ENCODE results near the gene TDRD12.
"Not testable (repeated sequence)": the region's sequence is repeated elsewhere in the genome, so short reads cannot be mapped to it uniquely, and the experiment has no call there.

- not testable (repeated sequence) for TF ChIP-seq ZNF114 (tag by site-specific recombination; IDR thresholded peaks at IDR 0.05); ZBTB49 (tag by site-specific recombination; IDR thresholded peaks at IDR 0.05; ENCODE audit: low read depth); ZNF747 (tag by site-specific recombination; IDR thresholded peaks at IDR 0.05); ZSCAN23 (tag by site-specific recombination; IDR thresholded peaks at IDR 0.05); ZNF274 (IDR thresholded peaks at IDR 0.05; ENCODE audit: low read length); ZNF274 (tag by site-specific recombination; IDR thresholded peaks at IDR 0.05; ENCODE audit: borderline replicate concordance); ZNF707 (tag by site-specific recombination; IDR thresholded peaks at IDR 0.05); CTCF (tag by site-specific recombination; IDR thresholded peaks at IDR 0.05); ZNF391 (tag by site-specific recombination; IDR thresholded peaks at IDR 0.05; ENCODE audit: borderline replicate concordance, low read depth); ZFHX2 (tag by site-specific recombination; conservative IDR thresholded peaks at IDR 0.05); HOXD13 (CRISPR knock-in tag; IDR thresholded peaks at IDR 0.05; ENCODE audit: borderline replicate concordance); REST (tag by site-specific recombination; IDR thresholded peaks at IDR 0.05); ZNF416 (tag by site-specific recombination; IDR thresholded peaks at IDR 0.05); ZIC2 (tag by site-specific recombination; IDR thresholded peaks at IDR 0.05); ZNF76 (tag by site-specific recombination; IDR thresholded peaks at IDR 0.05; ENCODE audit: borderline replicate concordance, low read depth)
These were observed 27.1 kb downstream of the TDRD12 start for GRCh38 chr19:32746631-32747196.
